RKO (cell line): Measurements from ENCODE around the gene ZSCAN4.

ENCODE experiments used
- DNase-seq: peaks from one replicate; pipeline ENCODE4 v3.0.0-alpha.2; 2016; ENCODE audit warnings: low spot score

The ZSCAN4 gene

DNA sequence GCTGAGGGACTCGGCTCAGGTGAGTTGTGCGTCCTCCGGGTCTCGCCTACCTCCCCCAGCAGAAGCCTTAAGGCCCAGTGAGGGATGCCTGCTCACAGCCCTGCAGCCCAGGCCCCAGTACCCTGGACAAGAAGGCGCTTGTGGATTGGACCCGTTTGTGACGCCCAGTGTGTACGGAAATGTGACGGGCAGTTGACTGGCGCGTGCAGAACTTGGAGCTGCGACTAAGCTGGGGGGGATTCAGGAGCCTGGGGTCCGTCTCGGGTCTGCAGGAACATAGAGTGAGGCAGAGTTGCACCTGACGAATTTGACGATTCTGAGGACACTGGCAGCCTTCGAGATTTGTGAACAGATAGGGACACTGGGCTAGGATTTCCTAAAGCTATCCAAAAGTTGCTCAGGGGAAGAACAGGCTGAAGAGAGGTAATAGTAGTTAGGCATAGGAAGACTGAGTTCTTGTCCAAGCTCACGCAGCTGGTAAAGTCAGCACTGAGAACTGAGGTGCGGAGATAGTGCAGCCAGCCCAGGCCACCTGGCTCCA, 13.6 kb downstream of the ZSCAN4 start:
- DNase-seq = peak; percentile 32

DNA sequence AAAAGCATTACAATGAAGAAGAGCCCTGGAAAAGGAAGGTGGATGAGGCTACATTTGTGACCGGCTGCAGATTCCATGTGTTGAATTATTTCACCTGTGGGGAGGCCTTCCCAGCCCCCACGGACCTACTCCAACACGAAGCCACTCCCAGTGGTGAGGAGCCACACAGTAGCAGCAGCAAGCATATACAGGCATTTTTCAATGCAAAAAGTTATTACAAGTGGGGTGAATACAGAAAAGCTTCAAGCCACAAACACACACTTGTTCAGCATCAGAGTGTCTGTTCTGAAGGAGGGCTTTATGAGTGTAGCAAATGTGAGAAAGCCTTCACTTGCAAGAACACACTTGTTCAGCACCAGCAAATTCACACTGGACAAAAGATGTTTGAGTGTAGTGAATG, 18.0 kb downstream of the ZSCAN4 start:
- DNase-seq = no peak

DNA sequence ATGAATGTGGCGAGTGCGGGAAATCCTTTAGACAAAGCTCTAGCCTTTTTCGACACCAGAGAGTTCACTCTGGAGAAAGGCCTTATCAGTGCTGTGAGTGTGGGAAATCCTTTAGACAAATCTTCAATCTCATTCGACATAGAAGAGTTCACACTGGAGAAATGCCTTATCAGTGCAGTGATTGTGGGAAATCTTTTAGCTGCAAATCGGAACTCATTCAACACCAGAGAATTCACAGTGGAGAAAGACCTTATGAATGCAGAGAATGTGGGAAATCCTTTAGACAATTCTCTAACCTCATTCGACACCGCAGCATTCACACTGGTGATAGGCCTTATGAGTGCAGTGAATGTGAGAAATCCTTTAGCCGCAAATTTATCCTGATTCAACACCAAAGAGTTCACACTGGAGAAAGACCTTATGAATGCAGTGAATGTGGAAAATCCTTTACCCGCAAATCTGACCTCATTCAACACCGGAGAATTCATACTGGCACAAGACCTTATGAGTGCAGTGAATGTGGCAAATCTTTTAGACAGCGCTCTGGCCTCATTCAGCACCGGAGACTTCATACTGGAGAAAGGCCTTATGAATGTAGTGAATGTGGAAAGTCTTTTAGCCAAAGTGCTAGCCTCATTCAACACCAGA, 18.8 kb downstream of the ZSCAN4 start:
- no peak for DNase-seq

DNA sequence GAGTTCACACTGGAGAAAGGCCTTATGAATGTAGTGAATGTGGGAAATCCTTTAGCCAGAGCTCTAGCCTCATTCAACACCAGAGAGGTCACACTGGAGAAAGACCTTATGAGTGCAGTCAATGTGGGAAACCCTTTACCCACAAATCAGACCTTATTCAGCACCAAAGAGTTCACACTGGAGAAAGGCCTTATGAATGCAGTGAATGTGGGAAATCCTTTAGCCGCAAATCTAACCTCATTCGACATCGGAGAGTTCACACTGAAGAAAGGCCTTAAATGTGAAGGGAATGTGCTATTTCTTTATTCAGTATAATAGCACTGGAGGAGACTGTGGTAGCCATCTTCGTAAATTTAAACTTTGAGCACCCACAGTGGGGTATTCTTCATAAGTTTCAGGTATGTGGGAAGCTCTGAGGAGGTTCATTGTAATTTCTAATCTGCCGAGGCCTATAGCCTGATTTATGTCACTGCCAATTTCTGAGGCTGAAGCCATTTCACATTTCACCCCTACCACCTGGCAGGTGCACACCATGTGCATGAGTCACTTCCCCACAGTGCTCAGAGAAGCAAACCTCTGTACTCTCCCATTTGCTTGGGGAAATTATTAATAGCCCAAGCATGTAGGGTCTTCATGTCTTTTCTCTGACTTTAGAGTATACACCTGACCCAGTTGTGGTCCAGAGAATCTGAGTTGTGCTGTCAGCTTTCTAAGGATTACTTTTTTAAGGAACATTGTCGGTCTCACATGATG, 19.5 kb downstream of the ZSCAN4 start:
- DNase-seq = no peak

DNA sequence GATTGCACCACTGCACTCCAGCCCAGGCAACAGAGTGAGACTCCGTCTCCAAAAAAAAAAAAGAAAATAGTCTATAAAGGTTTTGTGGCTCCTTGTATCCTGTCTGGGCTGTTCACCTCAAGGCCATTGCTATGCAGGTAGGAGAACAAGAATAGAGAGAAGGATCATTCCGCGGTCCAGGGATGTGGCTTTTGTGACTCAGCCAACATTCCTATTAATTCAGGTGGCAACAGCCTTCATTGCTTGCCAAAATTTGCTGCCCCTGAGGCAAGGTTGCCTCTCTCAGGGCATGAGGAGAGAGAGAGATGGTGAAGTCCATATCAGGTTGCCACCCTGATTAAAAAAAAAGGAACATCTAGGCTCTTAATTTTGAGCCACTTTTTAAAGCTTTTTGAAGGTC, 21.0 kb downstream of the ZSCAN4 start:
- no peak for DNase-seq

DNA sequence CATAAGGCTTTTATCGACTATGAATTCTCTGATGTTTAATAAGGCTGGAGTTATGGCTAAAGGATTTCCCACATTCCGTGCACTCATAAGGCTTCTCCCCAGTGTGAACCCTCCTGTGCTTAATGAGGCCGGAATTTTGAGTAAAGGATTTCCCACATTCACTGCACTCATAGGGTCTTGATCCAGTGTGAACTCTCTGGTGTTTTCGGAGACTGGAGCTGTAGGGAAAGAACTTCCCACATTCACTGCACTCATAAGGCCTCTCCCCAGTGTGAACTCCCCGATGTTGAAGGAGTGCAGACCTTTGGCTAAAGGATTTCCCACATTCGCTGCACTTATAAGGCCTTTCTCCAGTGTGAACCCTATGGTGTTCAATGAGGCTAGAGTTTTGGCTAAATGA, 32.9 kb downstream of the ZSCAN4 start:
- no peak for DNase-seq

DNA sequence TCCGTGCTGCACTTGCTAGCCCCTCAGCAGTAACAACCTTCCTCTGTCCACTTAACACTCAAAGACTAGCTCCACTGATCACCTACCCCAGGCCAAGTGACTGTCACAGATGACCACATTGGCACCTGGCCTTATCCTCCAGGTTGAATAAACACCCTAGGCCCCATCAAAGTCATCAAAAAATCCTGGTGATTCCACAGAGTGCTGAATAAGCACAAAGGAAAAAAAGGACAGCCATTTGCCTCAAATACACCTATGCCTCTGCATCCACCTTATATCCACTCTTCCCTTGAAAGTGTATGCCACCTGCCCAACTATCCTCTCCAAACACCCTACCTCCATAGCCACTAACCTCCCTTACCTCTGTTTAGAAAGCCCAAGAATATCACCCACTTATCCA, 37.6 kb downstream of the ZSCAN4 start:
- DNase-seq = no peak

DNA sequence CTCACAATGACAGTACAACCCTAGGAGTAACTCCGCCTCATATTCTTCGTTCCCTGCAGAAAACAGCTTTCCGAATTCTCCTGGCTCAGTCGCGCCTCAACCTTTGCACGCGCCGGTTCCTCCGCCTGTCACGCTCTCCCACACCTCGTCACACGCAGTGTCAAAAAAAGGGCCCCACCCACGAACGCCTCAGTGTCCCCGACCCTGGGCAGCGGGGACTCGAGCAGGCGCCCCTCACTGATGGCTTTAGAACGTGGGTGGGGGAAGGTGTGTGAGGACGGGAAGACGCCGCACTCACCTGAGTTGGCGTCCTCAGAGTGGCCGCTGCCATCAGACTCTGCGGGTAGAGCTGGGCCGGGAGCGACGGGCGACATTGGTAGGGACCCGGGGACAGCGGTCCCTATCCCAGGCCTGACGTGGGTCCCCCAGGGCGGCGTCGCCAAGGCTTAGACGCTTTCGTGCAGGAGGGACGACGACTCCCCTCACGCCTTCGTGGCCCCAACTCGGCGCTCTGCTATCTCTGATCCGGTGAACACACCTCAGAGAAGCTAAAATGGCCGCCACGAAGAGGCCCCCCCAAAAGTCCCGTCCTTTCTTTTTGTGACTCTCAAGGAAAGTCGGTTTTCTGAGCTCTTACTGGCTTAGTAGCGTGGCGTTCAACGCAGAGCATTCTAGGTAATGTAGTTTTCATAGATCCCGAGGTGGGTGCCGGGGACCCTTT, 40.1 kb downstream of the ZSCAN4 start, which contains the start of gene ZNF154:
ZNF154 (minus strand) TSS at position 564 of the 721 bp plus-strand sequence; CDS start at position 331, 233 bp downstream.
- DNase-seq = no peak

DNA sequence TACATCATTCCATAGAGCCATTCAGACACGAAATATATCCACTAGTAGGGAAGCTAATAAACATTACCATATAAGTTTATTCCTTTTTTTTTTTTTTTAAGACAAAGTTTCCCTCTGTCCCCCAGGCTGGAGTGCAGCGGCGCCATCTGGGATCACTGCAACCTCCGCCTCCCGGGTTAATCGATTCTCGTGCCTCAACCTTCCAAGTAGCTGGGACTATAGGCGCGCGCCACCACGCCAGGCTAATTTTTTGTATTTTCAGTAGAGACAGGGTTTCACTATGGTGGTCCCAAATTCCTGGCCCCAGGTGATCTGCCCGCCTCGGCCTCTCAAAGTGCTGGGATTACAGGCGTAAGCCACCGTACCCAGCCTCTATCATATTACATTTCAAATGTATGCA, 40.9 kb downstream of the ZSCAN4 start:
- no peak for DNase-seq

DNA sequence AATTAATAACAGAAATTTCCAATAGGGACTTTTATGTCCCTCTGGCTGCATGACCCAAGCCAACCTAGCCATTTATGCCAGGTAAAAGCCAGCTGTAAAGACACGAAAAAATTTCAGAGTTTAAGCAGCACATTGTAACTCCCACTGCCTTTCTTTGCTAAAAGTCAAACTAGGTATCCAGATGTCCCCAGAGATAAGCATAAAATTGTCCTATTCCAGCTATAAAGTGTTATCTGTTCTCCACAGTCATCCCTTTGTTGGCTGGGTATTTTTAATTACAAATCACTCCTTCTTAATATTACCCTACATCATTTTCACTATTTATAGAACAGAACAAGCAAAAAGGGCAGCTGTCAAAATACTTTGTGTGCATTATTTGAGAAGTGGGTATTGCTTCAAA, 43.5 kb downstream of the ZSCAN4 start:
- DNase-seq = no peak

DNA sequence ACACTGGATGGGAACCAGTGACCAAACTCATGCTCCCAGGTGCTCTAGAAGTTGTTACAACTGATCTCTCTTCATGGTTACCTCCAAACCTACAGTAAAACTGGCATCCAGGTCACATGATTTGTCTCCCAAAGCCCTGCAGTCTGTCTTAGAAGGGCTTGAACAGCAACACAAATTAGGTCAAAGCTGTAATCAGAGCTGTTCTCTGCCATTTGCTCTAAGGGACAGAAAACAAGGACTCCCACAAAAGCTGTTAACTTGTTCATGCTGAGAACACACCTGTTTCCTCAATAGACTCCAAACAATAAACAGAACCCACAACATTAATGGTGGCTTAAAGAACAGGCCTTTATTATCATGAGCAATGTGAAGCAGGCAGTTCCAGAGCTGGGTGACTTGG, 50.7 kb downstream of the ZSCAN4 start:
- no peak for DNase-seq

DNA sequence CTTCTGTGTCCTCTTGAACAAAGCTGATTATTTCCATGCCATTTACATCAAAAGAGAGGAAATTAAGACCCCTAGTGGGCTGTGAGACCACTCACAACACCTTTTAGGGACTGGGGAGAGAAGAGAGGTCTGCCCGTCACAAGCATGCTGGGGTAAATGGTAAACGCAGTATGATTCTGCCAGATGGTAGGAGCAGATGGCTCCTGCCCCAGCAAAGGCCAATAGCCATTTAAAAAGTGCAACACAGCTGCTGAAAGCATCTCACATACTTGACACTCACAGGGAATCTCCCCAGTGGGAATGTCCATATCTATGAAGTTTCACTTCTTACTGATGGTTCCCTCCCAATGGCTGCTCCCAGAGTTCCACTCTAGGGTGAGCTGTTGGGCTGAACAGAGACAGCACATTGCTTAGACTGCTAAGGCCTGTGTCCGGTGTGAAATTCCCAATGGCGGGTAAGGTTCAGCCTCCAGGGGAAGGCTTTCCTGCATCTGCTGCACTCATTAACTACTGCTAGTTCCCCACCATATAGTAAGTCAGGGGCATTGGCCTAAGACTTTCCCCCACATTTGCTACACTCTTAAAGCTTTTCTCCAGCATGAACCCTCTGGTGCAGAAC, 51.3 kb downstream of the ZSCAN4 start:
- no peak for DNase-seq

DNA sequence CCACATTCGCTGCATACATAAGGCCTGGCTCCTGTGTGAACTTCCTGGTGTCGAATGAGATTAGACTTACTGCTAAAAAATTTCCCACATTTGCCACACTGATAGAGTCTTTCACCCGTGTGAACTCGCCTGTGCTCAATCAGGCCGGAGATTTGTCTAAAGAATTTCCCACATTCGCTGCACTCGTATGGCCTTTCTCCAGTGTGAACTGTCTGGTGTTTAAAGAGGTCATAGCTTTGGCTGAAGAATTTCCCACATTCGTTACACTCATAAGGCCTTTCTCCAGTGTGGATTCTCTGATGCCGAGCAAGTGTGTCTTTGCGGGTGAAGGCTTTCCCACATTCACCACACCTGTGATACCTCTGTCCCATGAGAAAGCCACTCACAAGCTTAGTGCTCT, 52.1 kb downstream of the ZSCAN4 start:
- DNase-seq = no peak
